ENCODE measurements around the gene TUBB4A.
A peak's percentile ranks its signal among the peaks of the same experiment; 100 is the strongest.

The TUBB4A gene

DNA sequence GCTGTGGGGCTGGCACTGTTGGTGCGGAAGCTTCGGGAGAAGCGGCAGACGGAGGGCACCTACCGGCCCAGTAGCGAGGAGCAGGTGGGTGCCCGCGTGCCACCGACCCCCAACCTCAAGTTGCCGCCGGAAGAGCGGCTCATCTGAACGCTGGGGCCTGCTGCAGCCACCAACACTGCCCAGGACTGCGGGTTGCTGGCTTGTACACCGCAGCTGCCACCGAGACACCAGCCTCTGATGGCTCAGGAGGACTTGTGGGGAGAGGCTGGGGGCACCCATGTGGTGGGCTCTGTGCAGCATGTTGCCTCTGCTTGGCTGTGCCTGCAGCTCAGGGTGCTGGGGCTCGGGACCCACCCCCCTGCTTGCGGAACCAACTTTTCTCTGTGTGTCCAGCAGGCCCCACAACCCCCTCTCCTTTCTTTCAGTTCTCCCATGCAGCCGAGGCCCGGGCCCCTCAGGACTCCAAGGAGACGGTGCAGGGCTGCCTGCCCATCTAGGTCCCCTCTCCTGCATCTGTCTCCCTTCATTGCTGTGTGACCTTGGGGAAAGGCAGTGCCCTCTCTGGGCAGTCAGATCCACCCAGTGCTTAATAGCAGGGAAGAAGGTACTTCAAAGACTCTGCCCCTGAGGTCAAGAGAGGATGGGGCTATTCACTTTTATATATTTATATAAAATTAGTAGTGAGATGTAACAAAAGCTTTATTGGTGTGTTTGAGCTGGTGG is 35.4 kb downstream of the TUBB4A start:
- in situ Hi-C loops (cut with HindIII; ENCODE audit: low pct_unique_long_range_greater_than_20kb, low sequenced_read_pairs) = no loop called here
- no peak for DNase-seq (ENCODE audit: low read depth in 1 of 2, low spot score in 1 of 2)
- TF ChIP-seq JUND (IDR thresholded peaks at IDR 0.05; ENCODE audit: low read depth) = no peak

DNA sequence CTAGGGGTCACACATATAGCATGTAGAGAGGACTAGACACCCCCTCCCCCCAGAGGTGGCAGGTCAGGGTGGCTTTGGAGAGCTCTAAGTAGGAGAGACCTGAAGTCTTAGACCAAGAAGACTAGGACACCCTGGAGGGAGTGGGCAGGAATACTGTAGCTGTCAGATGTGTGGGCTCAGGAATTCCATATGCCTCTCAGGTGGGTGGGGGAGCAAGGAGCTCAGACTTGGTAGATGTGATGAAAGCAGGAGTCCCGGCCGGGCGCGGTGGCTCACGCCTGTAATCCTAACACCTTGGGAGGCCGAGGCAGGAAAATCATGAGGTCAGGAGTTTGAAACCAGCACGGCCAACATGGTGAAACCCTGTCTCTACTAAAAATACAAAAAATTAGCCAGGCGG is 36.4 kb downstream of the TUBB4A start:
- DNase-seq (ENCODE audit: low read depth in 1 of 2, low spot score in 1 of 2) = no peak
- in situ Hi-C loops (cut with HindIII; ENCODE audit: low pct_unique_long_range_greater_than_20kb, low sequenced_read_pairs) = no loop called here
- TF ChIP-seq JUND (IDR thresholded peaks at IDR 0.05; ENCODE audit: low read depth) = no peak

DNA sequence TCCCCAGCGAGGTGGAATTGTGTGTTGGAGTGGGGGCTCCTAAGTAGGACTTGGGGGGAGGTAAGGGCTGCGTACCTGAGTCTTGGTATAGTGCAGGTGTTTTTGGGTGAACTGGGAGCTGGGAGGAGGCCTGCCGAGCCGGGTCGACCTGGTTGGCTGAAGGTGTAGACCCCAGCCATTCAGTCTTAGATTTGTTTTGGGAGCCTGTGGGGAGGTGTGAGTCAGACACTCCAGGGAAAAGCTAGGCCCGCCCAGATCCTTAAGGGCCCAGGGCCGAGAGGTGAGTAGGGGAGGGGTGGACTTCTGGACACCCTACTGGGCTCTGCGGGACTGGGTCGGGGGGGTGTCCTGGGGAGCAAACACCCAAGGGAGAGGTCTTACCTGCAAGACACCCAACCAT is 37.1 kb downstream of the TUBB4A start:
- no peak for TF ChIP-seq JUND (IDR thresholded peaks at IDR 0.05; ENCODE audit: low read depth)
- no peak for DNase-seq (ENCODE audit: low read depth in 1 of 2, low spot score in 1 of 2)
- in situ Hi-C loops (cut with HindIII; ENCODE audit: low pct_unique_long_range_greater_than_20kb, low sequenced_read_pairs) = no loop called here

DNA sequence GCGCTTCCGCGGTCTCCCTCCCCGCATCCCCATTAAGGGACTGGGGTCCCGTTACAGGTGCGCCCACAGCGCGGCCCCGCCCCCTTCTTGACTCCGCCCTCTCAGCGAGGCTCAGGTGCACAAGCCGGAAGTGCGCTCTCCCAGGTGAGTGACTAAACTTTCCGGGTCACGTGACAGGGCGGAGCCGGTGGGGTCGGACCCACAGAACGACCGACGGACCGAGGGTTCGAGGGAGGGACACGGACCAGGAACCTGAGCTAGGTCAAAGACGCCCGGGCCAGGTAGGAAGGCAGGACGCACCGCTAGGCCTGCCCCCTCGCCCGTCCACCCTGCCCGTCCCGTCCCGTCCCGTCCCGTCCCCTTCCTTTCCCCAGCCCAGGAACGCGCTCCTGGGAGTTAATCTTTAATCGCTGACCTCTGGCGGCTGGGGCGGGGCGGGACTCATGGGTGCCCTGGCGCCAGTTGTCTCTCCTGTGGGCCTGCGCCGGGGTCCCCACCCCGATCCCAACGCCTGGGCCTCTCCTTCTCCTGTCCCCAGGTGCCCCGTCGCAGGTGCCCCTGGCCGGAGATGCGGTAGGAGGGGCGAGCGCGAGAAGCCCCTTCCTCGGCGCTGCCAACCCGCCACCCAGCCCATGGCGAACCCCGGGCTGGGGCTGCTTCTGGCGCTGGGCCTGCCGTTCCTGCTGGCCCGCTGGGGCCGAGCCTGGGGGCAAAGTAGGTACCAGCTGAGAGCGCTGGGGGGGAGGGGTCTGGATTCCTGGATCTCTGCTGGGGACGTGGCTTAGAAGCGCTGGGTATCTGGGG is 37.8 kb downstream of the TUBB4A start, which contains the start of gene CRB3:
Gene CRB3 (plus strand): TSS at position 202 of the 804 bp plus-strand sequence. CDS start 431 bp downstream, at position 633.
- no peak for TF ChIP-seq JUND (IDR thresholded peaks at IDR 0.05; ENCODE audit: low read depth)
- in situ Hi-C loops (cut with HindIII; ENCODE audit: low pct_unique_long_range_greater_than_20kb, low sequenced_read_pairs) = no loop called here
- peak; percentile 93 to 94 for DNase-seq (ENCODE audit: low read depth in 1 of 2, low spot score in 1 of 2)

DNA sequence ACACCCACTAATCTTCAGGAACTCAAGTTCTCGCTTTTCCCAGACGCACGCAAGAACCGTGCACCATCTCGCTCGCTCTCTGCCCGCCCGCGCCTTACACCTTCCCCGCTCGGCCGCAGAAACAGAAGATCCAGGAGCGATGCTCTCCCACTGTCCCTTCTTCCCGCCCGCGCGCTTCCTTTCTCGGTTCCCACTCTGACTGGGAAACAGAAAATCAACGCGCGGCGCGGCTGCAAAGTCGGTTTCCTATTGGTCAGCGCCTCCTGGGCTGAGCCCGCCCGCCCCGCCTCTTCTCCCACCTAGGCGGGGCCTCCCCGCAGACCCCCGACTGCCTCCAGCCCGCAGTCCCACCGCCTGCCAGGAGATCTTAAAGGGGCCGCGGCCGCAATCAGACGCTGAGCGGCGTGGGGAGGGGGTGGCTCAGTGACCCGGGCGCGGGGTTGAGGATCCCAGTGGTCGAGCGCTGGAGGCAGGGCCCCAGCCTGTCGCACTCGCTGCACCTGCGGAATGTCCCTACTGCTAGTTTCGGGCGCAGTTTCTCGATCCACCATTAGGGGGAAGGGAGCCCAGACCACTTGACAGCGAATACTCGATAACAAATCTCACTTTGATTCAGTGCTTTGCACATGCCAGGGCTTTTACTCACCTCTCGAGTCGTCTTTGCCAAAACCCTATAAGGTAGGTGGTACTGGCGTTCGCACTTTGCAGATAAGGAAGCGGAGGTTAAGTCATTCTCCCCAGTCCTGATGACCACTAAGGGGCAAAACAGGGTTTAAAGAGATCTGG is 41.8 kb downstream of the TUBB4A start:
- in situ Hi-C loops (cut with HindIII; ENCODE audit: low pct_unique_long_range_greater_than_20kb, low sequenced_read_pairs) = no loop called here
- TF ChIP-seq JUND (IDR thresholded peaks at IDR 0.05; ENCODE audit: low read depth) = no peak
- DNase-seq (ENCODE audit: low read depth in 1 of 2, low spot score in 1 of 2) = peak; percentile 85 to 98

DNA sequence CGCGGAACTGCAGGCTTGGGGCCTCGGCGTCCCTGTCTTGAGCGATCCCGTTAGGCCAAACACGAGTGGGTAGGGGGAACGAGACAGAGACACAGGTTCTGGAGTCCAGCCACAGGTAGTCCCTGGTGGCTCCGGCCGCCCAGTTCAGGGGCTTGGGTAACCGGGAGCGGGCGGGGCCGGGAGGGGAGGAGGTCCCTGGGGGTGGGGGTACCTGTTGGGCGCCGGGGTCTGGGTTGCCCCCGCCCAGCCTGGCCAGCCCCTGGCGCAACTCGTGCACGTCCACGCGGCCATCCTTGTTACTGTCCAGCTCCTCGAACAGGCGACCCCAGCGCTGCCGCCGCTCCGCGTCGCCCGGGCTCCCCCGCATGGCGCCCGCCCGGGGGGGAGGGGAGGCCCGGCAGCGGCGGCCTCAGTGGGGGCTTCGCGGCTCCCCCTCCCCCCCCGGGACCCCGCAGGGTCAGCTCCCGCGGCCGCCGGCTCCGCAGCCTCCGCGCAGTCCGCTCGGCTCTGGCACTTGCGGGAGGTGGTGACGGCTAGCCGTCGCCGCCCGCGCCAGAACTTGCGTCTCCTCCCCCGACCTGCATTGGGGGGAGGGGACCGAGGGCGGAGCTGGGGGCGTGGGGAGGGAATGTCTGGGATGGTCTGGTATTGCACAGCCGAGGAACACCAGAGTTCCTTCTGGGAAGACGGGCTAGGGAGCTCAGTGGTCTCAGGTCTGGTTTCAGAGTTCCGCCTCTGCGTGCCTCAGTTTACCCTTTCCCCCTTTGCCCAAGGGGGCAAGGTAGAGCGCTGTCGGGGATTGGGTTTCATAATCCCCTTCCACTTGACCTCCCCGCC is 42.6 kb downstream of the TUBB4A start, which contains the start of gene SLC25A23:
Gene SLC25A23 (minus strand): TSS at position 531 of the 837 bp plus-strand sequence. CDS start 164 bp downstream, at position 367.
- peak; percentile 82 to 84 for DNase-seq (ENCODE audit: low read depth in 1 of 2, low spot score in 1 of 2)
- no peak for TF ChIP-seq JUND (IDR thresholded peaks at IDR 0.05; ENCODE audit: low read depth)
- in situ Hi-C loops (cut with HindIII; ENCODE audit: low pct_unique_long_range_greater_than_20kb, low sequenced_read_pairs) = no loop called here

DNA sequence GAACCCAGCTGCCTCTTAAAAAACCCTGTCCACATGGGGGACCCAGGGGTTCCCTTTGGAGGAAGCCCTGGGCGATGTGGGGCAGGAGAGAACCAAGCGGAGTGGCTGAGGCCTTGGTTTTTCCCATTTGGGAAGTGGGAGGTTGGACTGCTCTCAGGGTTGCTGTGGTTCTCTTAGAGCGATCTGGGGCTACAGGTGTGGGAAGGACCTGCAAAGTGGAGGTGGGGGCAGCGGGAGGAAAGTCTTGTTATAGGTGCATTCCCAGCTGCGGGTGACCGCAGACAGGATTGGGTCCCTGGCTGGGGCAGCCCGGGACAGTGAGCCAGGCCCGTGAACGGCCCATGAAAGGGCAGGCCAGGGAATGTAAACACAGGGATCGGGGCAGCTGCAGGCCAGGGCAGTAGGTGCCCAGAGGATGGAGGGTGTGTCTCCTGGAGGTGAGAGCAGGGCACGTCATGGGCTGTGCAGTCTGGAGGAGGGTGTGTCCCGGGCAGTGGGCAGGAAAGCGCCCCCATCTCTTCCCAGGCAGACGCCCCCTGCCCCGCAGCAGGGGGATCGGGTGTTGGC is 43.3 kb downstream of the TUBB4A start:
- no peak for TF ChIP-seq JUND (IDR thresholded peaks at IDR 0.05; ENCODE audit: low read depth)
- no peak for DNase-seq (ENCODE audit: low read depth in 1 of 2, low spot score in 1 of 2)
- in situ Hi-C loops (cut with HindIII; ENCODE audit: low pct_unique_long_range_greater_than_20kb, low sequenced_read_pairs) = no loop called here

DNA sequence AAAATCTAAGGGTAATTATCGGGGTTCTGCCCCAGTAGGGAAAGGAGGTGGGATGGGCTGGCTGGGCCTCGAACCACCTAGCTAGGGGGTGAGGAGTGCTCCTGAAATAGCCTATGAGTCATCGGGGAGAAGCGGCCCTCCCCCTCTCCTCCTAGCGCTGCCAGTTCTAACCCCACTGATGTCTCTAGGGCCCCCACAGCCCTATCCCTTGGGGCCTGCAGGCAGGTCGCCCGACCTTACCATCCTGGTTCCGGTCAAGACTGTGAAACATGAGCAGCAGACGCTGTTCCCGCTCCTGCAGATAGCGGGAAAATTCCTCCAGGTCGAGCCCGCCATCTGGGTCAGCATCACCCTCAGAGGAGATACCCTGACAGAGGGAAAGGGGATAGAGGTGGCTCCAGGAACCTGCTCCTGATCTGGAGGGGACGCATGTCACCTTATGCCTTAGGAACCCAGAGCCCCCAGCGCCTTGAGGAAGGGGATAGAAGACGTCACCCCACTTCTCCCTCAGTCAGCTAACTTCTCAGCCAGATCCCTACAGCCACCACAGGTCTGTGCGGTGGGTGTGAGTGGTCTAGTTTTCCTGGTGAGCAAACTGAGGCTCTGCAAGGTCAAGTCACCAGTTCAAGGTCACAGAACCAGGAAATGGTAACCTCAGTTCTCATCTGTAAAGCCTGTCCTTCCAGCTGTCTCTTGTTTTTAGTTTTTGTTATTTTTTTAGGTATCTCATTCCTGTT is 44.0 kb downstream of the TUBB4A start:
- in situ Hi-C loops (cut with HindIII; ENCODE audit: low pct_unique_long_range_greater_than_20kb, low sequenced_read_pairs) = no loop called here
- no peak for TF ChIP-seq JUND (IDR thresholded peaks at IDR 0.05; ENCODE audit: low read depth)
- DNase-seq (ENCODE audit: low read depth in 1 of 2, low spot score in 1 of 2) = no peak

DNA sequence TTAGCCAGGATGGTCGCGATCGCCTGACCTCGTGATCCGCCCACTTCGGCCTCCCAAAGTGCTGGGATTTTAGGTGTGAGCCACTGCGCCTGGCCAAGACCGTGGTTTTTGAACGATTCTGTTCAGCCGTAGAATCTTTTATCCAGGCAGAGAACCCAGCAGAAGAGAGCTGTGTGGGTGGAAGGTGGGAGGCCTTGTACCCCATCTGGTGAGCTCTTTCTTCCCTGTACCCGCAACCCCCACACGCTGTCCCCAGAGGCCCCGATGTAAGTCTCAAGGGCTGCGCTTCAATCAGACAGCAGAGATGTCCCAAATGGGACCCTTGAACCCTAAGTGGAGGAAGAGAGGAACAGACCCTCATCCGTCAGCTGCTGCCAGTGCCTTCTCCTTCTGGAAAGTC is 46.2 kb downstream of the TUBB4A start:
- no peak for TF ChIP-seq JUND (IDR thresholded peaks at IDR 0.05; ENCODE audit: low read depth)
- DNase-seq (ENCODE audit: low read depth in 1 of 2, low spot score in 1 of 2) = no peak
- in situ Hi-C loops (cut with HindIII; ENCODE audit: low pct_unique_long_range_greater_than_20kb, low sequenced_read_pairs) = no loop called here

DNA sequence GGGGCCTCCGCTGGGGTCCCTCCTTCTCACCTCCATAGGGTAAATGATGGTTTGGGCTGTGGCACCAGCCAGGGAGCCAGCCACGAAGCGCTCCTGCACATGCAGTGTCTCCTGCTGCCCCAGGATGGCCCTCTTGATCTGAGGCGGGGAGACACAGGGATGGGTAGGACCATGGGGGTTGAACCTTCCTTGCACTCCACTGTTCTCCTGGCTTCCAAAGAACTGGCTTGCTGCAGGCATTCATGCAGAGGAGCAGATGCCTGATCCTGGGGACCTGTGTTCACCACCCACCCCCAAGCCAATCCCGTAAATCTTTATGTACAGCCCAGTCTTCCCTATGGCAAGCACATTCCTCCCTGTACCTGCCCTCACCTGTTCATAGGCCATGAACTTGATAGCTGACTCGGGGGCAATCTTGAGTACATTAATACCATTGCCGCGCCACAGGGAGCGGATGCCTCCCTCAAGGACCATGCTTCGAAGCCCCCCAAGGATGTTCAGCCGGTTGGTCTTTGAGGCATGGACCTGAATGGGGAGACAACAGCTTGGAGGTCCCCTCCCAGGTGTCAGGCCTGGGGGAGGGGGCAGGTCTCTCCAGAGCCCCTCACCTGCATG is 48.1 kb downstream of the TUBB4A start:
- no peak for DNase-seq (ENCODE audit: low read depth in 1 of 2, low spot score in 1 of 2)
- TF ChIP-seq JUND (IDR thresholded peaks at IDR 0.05; ENCODE audit: low read depth) = no peak
- in situ Hi-C loops (cut with HindIII; ENCODE audit: low pct_unique_long_range_greater_than_20kb, low sequenced_read_pairs) = no loop called here

DNA sequence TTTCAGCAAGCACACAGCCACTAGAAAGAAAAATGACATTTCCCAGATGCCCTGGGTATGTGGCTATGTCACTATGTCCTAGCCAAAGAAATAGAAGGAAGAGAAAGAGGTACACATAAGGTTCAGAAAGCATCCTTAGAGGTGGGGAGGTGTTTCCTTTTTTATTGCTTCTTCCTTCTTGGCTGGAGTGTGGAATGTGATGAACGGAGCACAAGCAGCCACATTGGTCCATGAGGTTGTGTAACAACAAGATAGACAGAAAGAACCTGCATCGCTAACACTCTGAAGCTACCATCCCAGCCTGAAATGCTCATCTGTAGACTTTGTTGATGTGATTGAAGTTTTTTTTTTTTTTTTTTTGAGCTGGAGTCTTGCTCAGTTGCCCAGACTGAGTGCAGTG is 49.2 kb downstream of the TUBB4A start:
- DNase-seq (ENCODE audit: low read depth in 1 of 2, low spot score in 1 of 2) = no peak
- TF ChIP-seq JUND (IDR thresholded peaks at IDR 0.05; ENCODE audit: low read depth) = no peak
- in situ Hi-C loops (cut with HindIII; ENCODE audit: low pct_unique_long_range_greater_than_20kb, low sequenced_read_pairs) = no loop called here

Data from T47D (cell line).